Activated CD8-positive, alpha-beta T cell treated with anti-CD3 and anti-CD28 coated beads for 36 hours (primary cell): Measurements from ENCODE around the gene SOS1. TPM values are rescaled to one million over a fixed set of nuclear protein-coding genes. Genes with fewer than 3 reads are reported as not detected.
A peak's percentile ranks its signal among the peaks of the same experiment; 100 is the strongest.

ENCODE experiments used
- ATAC-seq: fragments of 200-7000 bp; cut with Tn5 transposase; one replicate; pipeline ENCODE4 v1.10.0; 2021; ENCODE audit warnings: mild to moderate bottlenecking, moderate library complexity
- CTCF ChIA-PET: fragments of 350-600 bp; sonication (Branson Sonifier 250); formaldehyde crosslinking; loops from one replicate; lab custom pipeline; 2021; ENCODE audit warnings: antibody characterized with exemption; lab: Charles Lee
- POLR2A ChIA-PET: fragments of 350-600 bp; sonication (Branson Sonifier 250); formaldehyde crosslinking; loops from one replicate; lab custom pipeline; 2021; ENCODE audit warnings: antibody characterized with exemption; lab: Charles Lee
- DNase-seq: peaks from one replicate; pipeline ENCODE4 v3.0.0-alpha.2; 2020
- H3K27ac Mint-ChIP-seq: one replicate; pipeline ENCODE4 v1.8.0; 2021; ENCODE audit warnings: mild to moderate bottlenecking, mixed read lengths
- H3K27me3 Mint-ChIP-seq: one replicate; pipeline ENCODE4 v1.8.0; 2021; ENCODE audit warnings: mixed read lengths
- H3K36me3 Mint-ChIP-seq: one replicate; pipeline ENCODE4 v1.8.0; 2021; ENCODE audit warnings: low read depth, mixed read lengths
- H3K4me1 Mint-ChIP-seq: one replicate; pipeline ENCODE4 v1.8.0; 2021; ENCODE audit warnings: low read depth, mixed read lengths
- H3K4me3 Mint-ChIP-seq: one replicate; pipeline ENCODE4 v1.8.0; 2021; ENCODE audit warnings: mild to moderate bottlenecking, moderate library complexity, mixed read lengths
- H3K9me3 Mint-ChIP-seq: one replicate; pipeline ENCODE4 v1.8.0; 2021; ENCODE audit warnings: mixed read lengths
- CTCF ChIP-seq: fragments of 200-600 bp; IDR thresholded peaks from one replicate; pipeline ENCODE4 v1.8.0; 2022; ENCODE audit warnings: antibody characterized with exemption, mild to moderate bottlenecking
- intact Hi-C: fragments of 100-400 bp; cut with micrococcal nuclease; formaldehyde crosslinking; loops from one replicate; pipeline ENCODE4 v1.10.0; 2022
- total RNA-seq, 2 experiments: library from RNA; stranded (reverse); gene quantifications; one replicate each; pipeline ENCODE4 v1.2.3, GENCODE V29; 2021

The SOS1 gene
- total RNA-seq, 2 experiments from 2014 or later = 43.6 to 56.8 TPM

- Mint-ChIP-seq H3K4me1 (peaks cover 45% of the 10 kb centered on the region), H3K27me3 (no peaks in the 10 kb centered on the region), H3K9me3 (no peaks in the 10 kb centered on the region), H3K36me3 (peaks cover 15% of the 10 kb centered on the region), H3K4me3 (peak overlapping the region; percentile 91), H3K27ac (peak overlapping the region; percentile 94)
- ATAC-seq = peak; percentile 72
- ChIA-PET CTCF (interaction anchor here (0.6 to 7.7 kb wide), 17 partner anchors 8 to 177 kb away, joined by 3 to 107 read pairs (median 4); no protein-coding TSS in a partner anchor), POLR2A (interaction anchor here (0.6 to 3.5 kb wide), 11 partner anchors 9 to 121 kb away, joined by 3 to 19 read pairs (median 6); no protein-coding TSS in a partner anchor)
- DNase-seq = peak; percentile 98
- TF ChIP-seq CTCF = peak; percentile 59
- intact Hi-C loops = loop anchor here (5.0 kb wide), 1 partner anchor 67 kb away; no protein-coding TSS in a partner anchor
These were observed 3.3 kb upstream of the SOS1 start for GRCh38 chr2:39124000-39124745.

- ChIA-PET POLR2A (interaction anchor here (1.3 to 4.5 kb wide), 7 partner anchors 13 to 105 kb away, joined by 3 to 29 read pairs (median 13); no protein-coding TSS in a partner anchor), CTCF (interaction anchor here (0.6 to 7.7 kb wide), 9 partner anchors 8 to 176 kb away, joined by 3 to 107 read pairs (median 5); no protein-coding TSS in a partner anchor)
- Mint-ChIP-seq H3K27ac (peak overlapping the region; percentile 94), H3K9me3 (no peaks in the 10 kb centered on the region), H3K4me3 (peak overlapping the region; percentile 91), H3K27me3 (no peaks in the 10 kb centered on the region), H3K36me3 (peaks cover 21% of the 10 kb centered on the region), H3K4me1 (peaks cover 44% of the 10 kb centered on the region)
- TF ChIP-seq CTCF = no peak
- intact Hi-C loops = loop anchor here (5.0 kb wide), 1 partner anchor 66 kb away; no protein-coding TSS in a partner anchor
- ATAC-seq = no peak
- no peak for DNase-seq
These were observed 2.7 kb upstream of the SOS1 start for GRCh38 chr2:39123436-39123999.

- ChIA-PET POLR2A (interaction anchor here (1.0 to 4.5 kb wide), 10 partner anchors 10 to 371 kb away, joined by 3 to 29 read pairs (median 8); partner anchors contain the start of gene SRSF7), CTCF (interaction anchor here (4.0 to 4.9 kb wide), 4 partner anchors 13 to 107 kb away, joined by 19 to 93 read pairs (median 20); no protein-coding TSS in a partner anchor)
- Mint-ChIP-seq H3K4me3 (peak overlapping the region; percentile 83), H3K9me3 (no peaks in the 10 kb centered on the region), H3K36me3 (peaks cover 40% of the 10 kb centered on the region), H3K27ac (peak overlapping the region; percentile 95), H3K4me1 (peaks cover 46% of the 10 kb centered on the region), H3K27me3 (no peaks in the 10 kb centered on the region)
- ATAC-seq (no peak), DNase-seq (no peak)
- intact Hi-C loops = loop anchor here (1.0 to 5.0 kb wide), 2 partner anchors 64 to 107 kb away; no protein-coding TSS in a partner anchor
- no peak for TF ChIP-seq CTCF
These were observed 742 bp upstream of the SOS1 start for GRCh38 chr2:39121523-39122063.

GRCh38 chr2:39120521-39120770 lies 405 bp downstream of the SOS1 start:
- Mint-ChIP-seq H3K36me3 (peaks cover 50% of the 10 kb centered on the region), H3K27ac (no peak overlapping the region), H3K9me3 (no peaks in the 10 kb centered on the region), H3K27me3 (no peaks in the 10 kb centered on the region), H3K4me1 (peaks cover 50% of the 10 kb centered on the region), H3K4me3 (peak overlapping the region; percentile 83)
- ATAC-seq (peak; percentile 5), DNase-seq (no peak)
- intact Hi-C loops = loop anchor here (5.0 kb wide), 1 partner anchor 63 kb away; no protein-coding TSS in a partner anchor
- CTCF ChIA-PET = interaction anchor here (0.8 to 5.0 kb wide), 10 partner anchors 9 to 125 kb away, joined by 3 to 93 read pairs (median 13); no protein-coding TSS in a partner anchor
- no peak for TF ChIP-seq CTCF
- POLR2A ChIA-PET = interaction anchor here (0.7 to 4.5 kb wide), 15 partner anchors 9 to 369 kb away, joined by 3 to 29 read pairs (median 6); partner anchors contain the start of gene SRSF7
